Umbilical cord (tissue), 2 donors: ENCODE measurements around the gene CGB3. TPM values are rescaled to one million over a fixed set of nuclear protein-coding genes. Genes with fewer than 3 reads are reported as not detected.

Experiments used
- DNase-seq: peaks from one replicate; pipeline ENCODE4 v3.0.0-alpha.2; 2015; ENCODE audit warnings: low spot score
- total RNA-seq: library from RNA; depleted of rRNA; stranded (reverse); fragments of >200 nt; gene quantifications from one replicate; pipeline ENCODE4 v1.2.3, GENCODE V29; 2014; ENCODE audit warnings: low replicate concordance; ENCODE audit not compliant: insufficient read depth

The CGB3 gene
- total RNA-seq, 1 donor from 2014 or later, result not detected

DNA sequence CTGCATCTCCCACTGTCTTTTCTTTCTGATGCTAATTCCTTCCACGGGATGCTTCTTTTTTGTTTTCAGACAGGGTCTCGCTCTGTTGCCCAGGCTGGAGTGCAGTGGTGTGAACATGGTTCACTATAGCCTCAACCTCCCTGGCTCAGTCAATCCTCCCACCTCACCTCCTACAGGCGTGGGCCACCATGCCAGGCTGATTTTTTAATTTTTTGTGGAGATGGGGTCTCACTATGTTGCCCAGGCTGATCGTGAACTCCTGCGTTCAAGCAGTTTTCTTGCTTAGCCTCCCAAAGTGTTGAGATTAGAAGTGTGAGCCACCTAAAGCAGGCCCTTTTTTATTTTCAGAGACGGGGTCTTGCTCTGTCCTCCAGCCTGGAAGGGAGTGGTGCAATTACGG is 35.8 kb downstream of the CGB3 start:
- DNase-seq, result no peak

DNA sequence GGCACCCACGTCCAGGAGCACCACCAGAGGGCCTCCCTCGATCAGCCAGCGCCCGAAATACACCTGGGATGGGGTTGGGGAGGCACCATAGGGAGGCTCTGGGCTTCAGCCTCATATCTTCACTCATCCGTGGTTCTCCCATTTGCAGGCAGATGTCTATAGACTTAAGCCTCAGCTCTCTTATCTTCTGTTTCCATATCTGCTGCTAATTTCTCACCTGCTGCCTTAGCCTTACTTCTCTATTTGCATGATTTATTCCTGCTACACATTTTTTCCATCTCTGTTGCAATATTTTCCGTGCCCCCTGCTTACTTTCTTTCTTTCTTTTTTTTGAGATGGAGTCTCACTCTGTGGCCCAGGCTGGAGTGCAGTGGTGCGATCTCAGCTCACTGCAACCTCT is 36.8 kb downstream of the CGB3 start:
- DNase-seq, result no peak

DNA sequence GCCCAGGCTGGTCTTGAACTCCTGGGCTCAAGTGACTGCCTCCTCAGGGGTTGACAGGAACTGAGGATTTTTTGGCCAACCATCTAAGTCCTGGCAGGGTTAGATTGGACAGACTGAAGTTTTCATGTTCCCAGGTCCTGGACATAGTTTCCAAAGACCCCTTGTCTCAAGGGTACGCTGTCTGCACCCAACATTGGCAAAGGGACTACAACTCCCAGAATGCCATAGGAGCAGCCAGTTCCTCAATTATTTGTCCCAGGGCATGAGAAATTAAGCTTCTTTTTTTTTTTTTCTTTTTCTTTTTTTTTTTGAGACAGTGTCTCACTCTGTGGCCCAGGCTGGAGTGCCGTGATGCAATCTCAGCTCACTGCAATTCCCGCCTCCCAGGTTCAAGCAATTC is 37.9 kb downstream of the CGB3 start:
- no peak for DNase-seq

DNA sequence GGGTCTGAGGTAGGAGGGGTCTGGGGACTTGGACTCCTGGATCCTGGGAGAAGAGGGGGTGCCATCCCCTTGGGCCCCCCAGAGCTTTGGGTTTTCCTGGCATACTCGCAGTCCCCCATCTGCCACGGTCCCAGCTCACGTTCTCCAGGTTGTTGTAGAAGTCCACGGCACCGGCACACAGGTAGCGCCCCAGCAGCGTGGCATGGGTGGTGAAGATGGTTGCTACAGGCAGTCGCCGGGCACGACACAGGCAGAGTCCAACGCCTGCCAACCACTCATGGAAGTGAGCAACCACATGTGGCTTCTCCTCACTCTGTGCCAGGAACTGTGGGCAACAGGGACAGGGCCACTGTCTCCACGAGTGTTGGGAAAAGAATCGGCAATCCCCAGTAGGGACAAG is 38.4 kb downstream of the CGB3 start:
- no peak for DNase-seq

DNA sequence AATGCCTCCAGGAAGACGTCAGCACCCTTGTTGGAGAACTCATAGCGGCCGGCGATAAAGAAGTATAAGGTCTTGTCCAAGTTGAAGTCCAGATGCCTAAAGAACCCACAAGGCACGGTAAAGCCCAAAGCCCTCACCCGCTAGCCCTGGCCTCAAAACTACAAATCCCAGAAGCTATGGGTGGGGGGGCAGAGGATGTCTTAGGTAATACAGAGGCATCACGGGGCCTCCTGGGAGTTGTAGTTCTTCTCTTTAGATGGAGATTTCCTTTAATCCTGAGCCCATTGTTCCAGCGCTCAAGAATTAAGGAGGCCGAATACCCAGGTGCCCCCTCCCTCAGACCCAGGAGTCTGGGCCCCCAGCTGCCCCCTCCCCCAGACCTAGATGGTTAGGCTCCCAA is 41.9 kb downstream of the CGB3 start:
- no peak for DNase-seq

DNA sequence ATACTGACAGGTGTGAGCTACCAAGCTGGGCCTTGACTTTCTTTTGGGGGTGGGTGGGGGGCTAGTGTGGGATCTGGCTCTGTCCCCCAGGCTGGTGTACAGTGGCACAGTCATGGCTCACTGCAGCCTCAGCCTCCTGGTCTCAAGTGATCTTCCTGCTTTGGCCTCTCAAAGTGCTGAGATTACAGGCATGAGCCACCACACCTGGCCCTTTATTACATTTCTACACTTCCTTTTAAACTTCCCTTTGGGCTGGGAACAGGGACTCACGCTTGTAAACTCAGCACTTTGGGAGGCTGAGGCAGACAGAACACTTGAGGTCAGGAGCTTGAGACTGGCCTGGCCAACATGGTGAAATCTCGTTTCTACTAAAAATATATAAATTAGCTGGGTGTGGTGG is 47.1 kb downstream of the CGB3 start:
- no peak for DNase-seq

DNA sequence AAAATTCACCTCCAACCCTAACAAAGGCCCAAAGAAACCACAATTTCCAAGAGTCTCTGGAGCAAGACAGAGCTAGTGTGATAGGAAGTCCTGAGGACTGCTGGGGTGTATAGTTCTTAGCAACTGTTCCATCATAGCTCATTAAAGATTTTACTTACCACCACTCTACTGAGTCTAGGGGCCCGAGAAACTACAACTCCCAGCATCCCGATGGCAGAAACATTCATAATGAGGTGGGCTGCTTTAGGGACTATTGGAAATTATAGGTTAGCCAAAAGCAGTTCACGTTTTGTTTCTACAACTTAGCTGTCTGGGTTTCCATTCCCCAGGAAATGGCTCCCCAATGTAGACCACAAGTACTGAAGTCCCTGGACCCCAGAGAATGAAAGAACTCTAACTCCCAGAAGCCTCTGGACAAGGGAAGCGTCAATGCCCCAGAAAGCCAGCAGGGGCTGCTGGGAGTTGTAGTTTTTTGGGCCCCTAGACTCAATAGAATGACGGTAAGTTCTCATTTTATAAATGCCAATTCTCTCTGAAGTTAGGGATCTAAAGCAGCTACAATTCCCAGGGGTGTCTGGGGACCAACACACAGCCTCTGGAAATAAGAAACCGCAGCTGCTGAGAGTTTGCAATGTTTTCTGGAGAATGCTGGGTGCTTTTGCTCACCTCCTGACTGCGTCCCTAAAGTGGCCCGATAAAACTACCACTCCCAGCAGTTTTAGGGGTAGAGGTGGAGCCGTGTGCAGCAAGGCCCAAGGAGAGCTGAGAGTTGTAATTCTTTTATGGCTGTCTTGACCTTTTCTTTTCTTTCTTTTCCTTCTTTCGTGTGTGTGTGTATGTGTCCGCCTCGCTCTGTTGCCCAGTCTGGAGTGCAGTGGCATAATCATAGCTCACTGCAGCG is 47.9 kb downstream of the CGB3 start:
- no peak for DNase-seq

Other genes with a start within 250 kb of the CGB3 start
- 11.1 TPM for gene BCAT2, start 213.3 kb downstream of the CGB3 start, total RNA-seq
- gene HSD17B14, start 187.8 kb downstream of the CGB3 start, total RNA-seq, result 3.4 TPM
- gene PLEKHA4, start 155.7 kb downstream of the CGB3 start, total RNA-seq, result 2.6 TPM
- gene PPP1R15A, start 151.9 kb downstream of the CGB3 start, total RNA-seq, result 138 TPM
- not detected for gene TULP2, start 125.6 kb downstream of the CGB3 start, total RNA-seq
- 160 TPM for gene NUCB1, start 124.0 kb downstream of the CGB3 start, total RNA-seq
- not detected for gene DHDH, start 90.6 kb downstream of the CGB3 start, total RNA-seq
- 59.9 TPM for gene BAX, start 69.5 kb downstream of the CGB3 start, total RNA-seq
- gene FTL, start 59.0 kb downstream of the CGB3 start, total RNA-seq, result 2,219 TPM
- gene GYS1, start 31.0 kb downstream of the CGB3 start, total RNA-seq, result 46.9 TPM
- 47.2 TPM for gene RUVBL2, start 30.4 kb downstream of the CGB3 start, total RNA-seq
- gene LHB, start 7.2 kb downstream of the CGB3 start, total RNA-seq, result not detected
- gene CGB2, start 7.6 kb upstream of the CGB3 start, total RNA-seq, result 5.5 TPM
- not detected for gene CGB1, start 12.6 kb upstream of the CGB3 start, total RNA-seq
- not detected for gene CGB5, start 19.5 kb upstream of the CGB3 start, total RNA-seq
- not detected for gene CGB8, start 24.8 kb upstream of the CGB3 start, total RNA-seq
- not detected for gene CGB7, start 33.4 kb upstream of the CGB3 start, total RNA-seq
- gene NTF4, start 40.5 kb upstream of the CGB3 start, total RNA-seq, result 4.1 TPM
- 0.72 TPM for gene KCNA7, start 48.4 kb upstream of the CGB3 start, total RNA-seq
- gene SNRNP70, start 61.1 kb upstream of the CGB3 start, total RNA-seq, result 143 TPM
- gene LIN7B, start 90.0 kb upstream of the CGB3 start, total RNA-seq, result not detected
- gene C19orf73, start 94.8 kb upstream of the CGB3 start, total RNA-seq, result not detected
- 32.5 TPM for gene PPFIA3, start 95.2 kb upstream of the CGB3 start, total RNA-seq
- gene HRC, start 131.1 kb upstream of the CGB3 start, total RNA-seq, result 0.72 TPM
- 8.2 TPM for gene TRPM4, start 133.5 kb upstream of the CGB3 start, total RNA-seq